Astrocyte of the hippocampus (primary cell): ENCODE results near the gene LMAN2.

Source experiments
- DNase-seq: peaks from one replicate; pipeline ENCODE4 v3.0.0; 2011; ENCODE audit warnings: low read depth, low spot score

LMAN2 gene

DNA sequence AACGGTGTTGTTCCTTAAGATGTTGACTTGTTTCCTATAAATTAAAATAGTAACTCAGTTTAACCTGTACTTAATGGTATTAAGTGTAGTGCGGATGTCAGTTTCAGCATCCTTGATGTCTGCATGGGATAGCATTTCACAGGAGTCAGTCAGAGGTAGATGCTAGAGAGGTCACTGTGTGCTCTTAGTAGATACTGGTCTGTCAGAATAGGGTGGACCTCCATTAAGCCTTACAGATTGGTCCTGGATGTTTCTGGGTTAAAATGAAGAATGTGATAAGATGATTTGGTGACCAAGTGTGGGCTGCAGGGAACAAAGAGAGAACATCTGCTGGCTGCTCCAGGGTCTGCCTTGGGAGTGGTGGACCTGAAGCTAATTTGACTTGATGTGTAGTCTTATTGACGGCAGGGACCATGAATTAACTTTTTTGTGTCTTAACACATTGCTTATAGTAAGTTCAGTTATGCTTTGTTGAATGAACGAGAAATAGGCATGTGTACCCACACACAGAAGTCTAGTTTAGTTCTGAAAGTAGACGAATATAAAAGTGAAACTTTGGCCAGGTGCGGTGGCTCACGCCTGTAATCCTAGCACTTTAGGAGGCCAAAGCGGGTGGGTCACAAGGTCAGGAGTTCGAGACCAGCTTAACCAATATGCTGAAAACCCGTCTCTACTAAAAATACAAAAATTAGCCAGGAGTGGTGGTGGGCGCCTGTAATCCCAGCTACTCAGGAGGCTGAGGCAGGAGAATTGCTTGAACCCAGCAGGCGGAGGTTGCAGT is 60.5 kb downstream of the LMAN2 start:
- no peak for DNase-seq

DNA sequence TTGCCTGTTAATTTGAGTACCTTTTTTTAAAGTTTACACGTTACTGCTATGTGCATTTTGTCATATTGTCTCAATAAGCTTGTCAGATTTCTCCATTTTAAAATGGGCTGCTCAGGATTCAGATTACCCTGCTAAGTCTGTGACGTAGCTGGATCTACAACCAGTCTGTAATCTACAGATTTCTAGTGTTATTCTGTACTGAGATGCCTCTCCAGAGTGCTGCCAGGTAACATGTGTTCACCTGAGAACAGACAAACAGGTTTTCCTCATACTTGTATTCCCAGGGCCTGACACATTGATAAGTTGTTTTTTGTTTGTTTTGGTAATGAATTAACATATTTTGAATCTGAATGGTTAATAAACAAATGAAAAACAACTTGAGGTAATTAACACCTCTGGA is 63.3 kb downstream of the LMAN2 start:
- no peak for DNase-seq
